KOPT-K1 (cell line): Measurements from ENCODE around the gene LETM1.

Experiments used
- H3K27ac ChIP-seq: fragments of 200-600 bp; sonication (generic); 2 replicates; pipeline ENCODE4 v1.5.1; 2016; ENCODE audit warnings: antibody characterized with exemption, mild to moderate bottlenecking, low read depth, low read length; ENCODE audit not compliant: poor library complexity, severe bottlenecking
- H3K36me3 ChIP-seq: fragments of 200-600 bp; sonication (generic); 2 replicates; pipeline ENCODE4 v1.5.1; 2017; ENCODE audit warnings: antibody characterized with exemption, mild to moderate bottlenecking, low read length, moderate library complexity; ENCODE audit not compliant: insufficient read depth
- H3K9me3 ChIP-seq: fragments of 200-600 bp; sonication (generic); 2 replicates; pipeline ENCODE4 v1.5.1; 2017; ENCODE audit warnings: antibody characterized with exemption, low read length, mild to moderate bottlenecking; ENCODE audit not compliant: insufficient read depth, poor library complexity, severe bottlenecking

The LETM1 gene

GRCh38 chr4:1802720-1803522, 53.0 kb downstream of the LETM1 start:
- no peaks in the 10 kb centered on the region for H3K9me3 ChIP-seq
- H3K27ac ChIP-seq = no peak overlapping the region
- no peaks in the 10 kb centered on the region for H3K36me3 ChIP-seq

- Histone ChIP-seq H3K36me3 (no peaks in the 10 kb centered on the region), H3K27ac (no peak overlapping the region), H3K9me3 (no peaks in the 10 kb centered on the region)
Observed at GRCh38 chr4:1802151-1802715, 53.7 kb downstream of the LETM1 start.

- H3K27ac ChIP-seq = no peak overlapping the region
- H3K36me3 ChIP-seq = no peaks in the 10 kb centered on the region
- no peaks in the 10 kb centered on the region for H3K9me3 ChIP-seq
Observed at GRCh38 chr4:1801286-1801958, 54.5 kb downstream of the LETM1 start.

GRCh38 chr4:1800805-1801204, 55.2 kb downstream of the LETM1 start:
- H3K36me3 ChIP-seq = no peaks in the 10 kb centered on the region

GRCh38 chr4:1799387-1800375, 56.3 kb downstream of the LETM1 start:
- Histone ChIP-seq H3K36me3 (no peaks in the 10 kb centered on the region), H3K27ac (no peak overlapping the region)

More at GRCh38 chr4:1800805-1801204, 55.2 kb downstream of the LETM1 start:
- H3K9me3 ChIP-seq = no peaks in the 10 kb centered on the region
- H3K27ac ChIP-seq = no peak overlapping the region

GRCh38 chr4:1798580-1799386, 57.2 kb downstream of the LETM1 start:
- Histone ChIP-seq H3K27ac (no peak overlapping the region), H3K36me3 (no peaks in the 10 kb centered on the region), H3K9me3 (no peaks in the 10 kb centered on the region)

More at GRCh38 chr4:1799387-1800375, 56.3 kb downstream of the LETM1 start:
- no peaks in the 10 kb centered on the region for H3K9me3 ChIP-seq

- no peaks in the 10 kb centered on the region for H3K9me3 ChIP-seq
- no peaks in the 10 kb centered on the region for H3K36me3 ChIP-seq
- H3K27ac ChIP-seq = no peak overlapping the region
Observed at GRCh38 chr4:1797861-1798579, 57.9 kb downstream of the LETM1 start.

GRCh38 chr4:1797298-1797860, 58.6 kb downstream of the LETM1 start:
- H3K9me3 ChIP-seq = no peaks in the 10 kb centered on the region
- H3K36me3 ChIP-seq = no peaks in the 10 kb centered on the region
- H3K27ac ChIP-seq = no peak overlapping the region

- H3K27ac ChIP-seq = no peak overlapping the region
Observed at GRCh38 chr4:1796486-1797204, 59.3 kb downstream of the LETM1 start.

GRCh38 chr4:1795299-1796195, 60.4 kb downstream of the LETM1 start:
- Histone ChIP-seq H3K27ac (no peak overlapping the region), H3K9me3 (no peaks in the 10 kb centered on the region), H3K36me3 (no peaks in the 10 kb centered on the region)

More at GRCh38 chr4:1796486-1797204, 59.3 kb downstream of the LETM1 start:
- Histone ChIP-seq H3K9me3 (no peaks in the 10 kb centered on the region), H3K36me3 (no peaks in the 10 kb centered on the region)

- no peaks in the 10 kb centered on the region for H3K36me3 ChIP-seq
- H3K27ac ChIP-seq = no peak overlapping the region
Observed at GRCh38 chr4:1794809-1795298, 61.1 kb downstream of the LETM1 start.

More at GRCh38 chr4:1794809-1795298, 61.1 kb downstream of the LETM1 start:
- no peaks in the 10 kb centered on the region for H3K9me3 ChIP-seq
